ENCODE results near the gene CHRNA3. TPM values are rescaled to one million over a fixed set of nuclear protein-coding genes. Genes with fewer than 3 reads are reported as not detected.
"Not testable (repeated sequence)": the region's sequence is repeated elsewhere in the genome, so short reads cannot be mapped to it uniquely, and the experiment has no call there.

CHRNA3 gene
- total RNA-seq, 2 donors from 2014 or later = not detected

GRCh38 chr15:78560201-78560600, 60.6 kb downstream of the CHRNA3 start:
- ATAC-seq (replicated peaks in 1 of 2); DNase-seq; H3K36me3 Mint-ChIP-seq (ENCODE audit: insufficient read depth in 2 of 2); H3K27me3 Mint-ChIP-seq (ENCODE audit: low read depth); H3K4me3 Mint-ChIP-seq; H3K27ac Mint-ChIP-seq; H3K9me3 Mint-ChIP-seq: not testable (repeated sequence)
- peaks cover 11% of the 10 kb centered on the region for H3K4me1 Mint-ChIP-seq (ENCODE audit: low read depth)

DNA sequence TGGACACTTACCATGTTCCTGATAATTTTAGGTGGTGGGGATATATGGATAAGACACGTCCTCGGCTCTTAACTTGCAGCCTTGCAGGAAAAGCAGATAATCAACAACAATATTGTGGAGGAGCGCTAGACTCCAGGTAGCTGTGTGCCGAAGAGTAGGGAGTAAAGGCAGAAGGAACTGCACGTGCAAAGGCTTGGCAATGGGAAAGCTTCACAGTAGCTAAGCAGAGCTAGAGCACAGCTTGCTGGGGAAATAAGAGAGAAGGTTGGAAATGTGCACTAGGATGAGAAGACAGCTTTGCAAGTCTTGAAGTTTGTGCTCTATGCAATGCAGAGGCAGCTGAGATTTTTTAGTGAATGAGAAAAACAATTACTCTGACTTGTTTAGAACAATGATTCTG, 68.2 kb downstream of the CHRNA3 start:
- peaks cover 5 to 6% of the 10 kb centered on the region in 2 donors for H3K36me3 Mint-ChIP-seq (ENCODE audit: insufficient read depth in 2 of 2)
- no peaks in the 10 kb centered on the region for H3K4me1 Mint-ChIP-seq (ENCODE audit: low read depth)
- H3K27me3 Mint-ChIP-seq (ENCODE audit: low read depth) = no peaks in the 10 kb centered on the region
- H3K27ac Mint-ChIP-seq = no peak overlapping the region
- no peak for ATAC-seq (replicated peaks in 1 of 2)
- no peaks in the 10 kb centered on the region for H3K9me3 Mint-ChIP-seq
- no peak for DNase-seq
- no peak overlapping the region for H3K4me3 Mint-ChIP-seq

DNA sequence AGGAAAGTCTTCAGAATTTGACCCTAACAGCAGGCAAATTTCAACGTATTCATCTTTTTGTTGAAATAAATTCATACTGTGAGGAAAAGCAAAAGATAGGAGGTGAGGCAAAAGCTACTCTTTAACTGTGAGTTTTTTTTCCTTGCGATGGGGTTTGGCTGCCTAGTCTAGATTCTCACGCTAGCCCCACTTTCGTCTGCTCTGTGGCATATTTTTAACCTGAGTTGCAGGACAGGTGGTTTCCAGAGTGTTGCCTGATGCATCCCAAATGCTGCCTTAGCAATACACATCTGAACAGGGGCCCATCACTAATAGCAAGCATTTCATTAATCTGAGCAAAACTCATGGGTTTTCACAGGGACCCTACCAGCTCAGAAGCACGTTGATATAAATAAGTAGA, 68.9 kb downstream of the CHRNA3 start:
- Mint-ChIP-seq H3K9me3 (no peaks in the 10 kb centered on the region), H3K36me3 (ENCODE audit: insufficient read depth in 2 of 2) (peaks cover 5 to 6% of the 10 kb centered on the region in 2 donors), H3K4me3 (no peak overlapping the region), H3K4me1 (ENCODE audit: low read depth) (no peaks in the 10 kb centered on the region), H3K27ac (no peak overlapping the region), H3K27me3 (ENCODE audit: low read depth) (no peaks in the 10 kb centered on the region)
- no peak for ATAC-seq (replicated peaks in 1 of 2)
- DNase-seq = no peak

GRCh38 chr15:78550815-78551214, 70.0 kb downstream of the CHRNA3 start:
- peaks cover 5 to 11% of the 10 kb centered on the region in 2 donors for H3K36me3 Mint-ChIP-seq (ENCODE audit: insufficient read depth in 2 of 2)
- H3K4me3 Mint-ChIP-seq = no peak overlapping the region
- no peaks in the 10 kb centered on the region for H3K27me3 Mint-ChIP-seq (ENCODE audit: low read depth)
- H3K27ac Mint-ChIP-seq = no peak overlapping the region
- peak in 1 of 2 donors; percentile 41 for ATAC-seq (replicated peaks in 1 of 2)
- DNase-seq = no peak
- no peaks in the 10 kb centered on the region for H3K9me3 Mint-ChIP-seq
- H3K4me1 Mint-ChIP-seq (ENCODE audit: low read depth) = no peaks in the 10 kb centered on the region

GRCh38 chr15:78550194-78550593, 70.6 kb downstream of the CHRNA3 start:
- peak overlapping the region; percentile 48 for H3K27ac Mint-ChIP-seq
- no peaks in the 10 kb centered on the region for H3K4me1 Mint-ChIP-seq (ENCODE audit: low read depth)
- peaks cover 5 to 13% of the 10 kb centered on the region in 2 donors for H3K36me3 Mint-ChIP-seq (ENCODE audit: insufficient read depth in 2 of 2)
- H3K9me3 Mint-ChIP-seq = no peaks in the 10 kb centered on the region
- no peak overlapping the region for H3K4me3 Mint-ChIP-seq
- no peaks in the 10 kb centered on the region for H3K27me3 Mint-ChIP-seq (ENCODE audit: low read depth)
- DNase-seq (no peak), ATAC-seq (replicated peaks in 1 of 2) (no peak)

Other genes with a start within 250 kb of the CHRNA3 start
- gene IREB2, start 182.8 kb downstream of the CHRNA3 start, total RNA-seq = 10 to 100 TPM; 64.1 to 72.2 TPM
- 1 to 10 TPM; 2.8 to 2.9 TPM for gene HYKK, start 113.4 kb downstream of the CHRNA3 start, total RNA-seq
- 100 to 1,000 TPM; 207 to 216 TPM for gene PSMA4, start 80.6 kb downstream of the CHRNA3 start, total RNA-seq
- 1 to 10 TPM; 2.6 to 3.1 TPM for gene CHRNA5, start 55.5 kb downstream of the CHRNA3 start, total RNA-seq
- gene CHRNB4, start 20.2 kb upstream of the CHRNA3 start, total RNA-seq = not detected
- gene ADAMTS7, start 190.5 kb upstream of the CHRNA3 start, total RNA-seq = 1 to 10 TPM in 1 of 2 donors, under 1 TPM in 1; 0.39 to 1.5 TPM

All from activated T-cell treated with anti-CD3 and anti-CD28 coated beads, Interleukin-2, amount 50 U/mL, for 72 hours (primary cell).